Measurements from ENCODE around the gene IMPG1.
"Not testable (repeated sequence)": the region's sequence is repeated elsewhere in the genome, so short reads cannot be mapped to it uniquely, and the experiment has no call there.

IMPG1 gene

GRCh38 chr6:75926293-75927168, 145.9 kb downstream of the IMPG1 start:
- DNase-seq (ENCODE audit: low spot score): no peak
- H3K27ac ChIP-seq: no peak overlapping the region
- TF ChIP-seq CTCF (IDR thresholded peaks at IDR 0.05): no peak
- H3K4me3 ChIP-seq: no peak overlapping the region

- no peak overlapping the region for H3K27ac ChIP-seq
- no peak for DNase-seq (ENCODE audit: low spot score)
- TF ChIP-seq CTCF (IDR thresholded peaks at IDR 0.05): no peak
- H3K4me3 ChIP-seq: no peak overlapping the region
These were observed 150.2 kb downstream of the IMPG1 start for GRCh38 chr6:75922226-75922625.

GRCh38 chr6:75913040-75913439, 159.4 kb downstream of the IMPG1 start:
- Histone ChIP-seq H3K27ac (no peak overlapping the region), H3K4me3 (no peak overlapping the region)
- no peak for DNase-seq (ENCODE audit: low spot score)
- TF ChIP-seq CTCF (IDR thresholded peaks at IDR 0.05): no peak

- TF ChIP-seq CTCF (IDR thresholded peaks at IDR 0.05): no peak
- no peak overlapping the region for H3K4me3 ChIP-seq
- no peak for DNase-seq (ENCODE audit: low spot score)
- H3K27ac ChIP-seq: no peak overlapping the region
These were observed 165.0 kb downstream of the IMPG1 start for GRCh38 chr6:75907444-75907843.

GRCh38 chr6:75906871-75907270, 165.6 kb downstream of the IMPG1 start:
- no peak for TF ChIP-seq CTCF (IDR thresholded peaks at IDR 0.05)
- no peak for DNase-seq (ENCODE audit: low spot score)
- Histone ChIP-seq H3K27ac (no peak overlapping the region), H3K4me3 (no peak overlapping the region)

GRCh38 chr6:75905129-75905528, 167.3 kb downstream of the IMPG1 start:
- not testable (repeated sequence) for DNase-seq (ENCODE audit: low spot score); H3K4me3 ChIP-seq; H3K27ac ChIP-seq

GRCh38 chr6:75900216-75900615, 172.2 kb downstream of the IMPG1 start:
- DNase-seq (ENCODE audit: low spot score); H3K27ac ChIP-seq; H3K4me3 ChIP-seq: not testable (repeated sequence)

GRCh38 chr6:75896526-75896925, 175.9 kb downstream of the IMPG1 start:
- TF ChIP-seq CTCF (IDR thresholded peaks at IDR 0.05): no peak
- no peak overlapping the region for H3K4me3 ChIP-seq
- no peak for DNase-seq (ENCODE audit: low spot score)
- no peak overlapping the region for H3K27ac ChIP-seq

Data from coronary artery (tissue), 2 donors.